GM23338 (cell line): ENCODE results near the gene PCDHA7. TPM values are rescaled to one million over a fixed set of nuclear protein-coding genes. Genes with fewer than 3 reads are reported as not detected.

Experiments used
- ATAC-seq: fragments of 200-7000 bp; cut with Tn5 transposase; 3 replicates; pipeline ENCODE4 v1.9.1; 2020
- DNase-seq: peaks from one replicate; pipeline ENCODE4 v3.0.0-alpha.2; 2015; ENCODE audit warnings: low spot score
- H2AFZ ChIP-seq: fragments of 200-600 bp; sonication (generic); 2 replicates; pipeline ENCODE4 v1.8.0; 2016; ENCODE audit warnings: antibody characterized with exemption, mild to moderate bottlenecking, moderate library complexity
- H3F3A ChIP-seq: fragments of 200-600 bp; sonication (generic); replicated peaks from 2 replicates; pipeline ENCODE4 v1.8.0; 2017; ENCODE audit warnings: antibody characterized with exemption, mixed run types, low read depth
- H3K27ac ChIP-seq: fragments of 200-600 bp; sonication (generic); 2 replicates; pipeline ENCODE4 v1.6.1; 2016; ENCODE audit warnings: low read depth
- H3K27me3 ChIP-seq: fragments of 200-600 bp; sonication (generic); 2 replicates; pipeline ENCODE4 v1.8.0; 2016; ENCODE audit warnings: mild to moderate bottlenecking, mixed run types, moderate library complexity; ENCODE audit not compliant: insufficient read depth
- H3K36me3 ChIP-seq: fragments of 200-600 bp; sonication (generic); 2 replicates; pipeline ENCODE4 v1.8.0; 2016; ENCODE audit warnings: mild to moderate bottlenecking; ENCODE audit not compliant: insufficient read depth
- H3K4me1 ChIP-seq: fragments of 200-600 bp; sonication (generic); 2 replicates; pipeline ENCODE4 v1.8.0; 2016; ENCODE audit warnings: mild to moderate bottlenecking, moderate library complexity; ENCODE audit not compliant: insufficient read depth
- H3K4me2 ChIP-seq: fragments of 200-600 bp; sonication (generic); 2 replicates; pipeline ENCODE4 v1.7.1; 2017; ENCODE audit warnings: mixed run types
- H3K4me3 ChIP-seq: fragments of 200-600 bp; sonication (generic); 2 replicates; pipeline ENCODE4 v1.6.1; 2016; ENCODE audit warnings: mixed run types
- H3K79me2 ChIP-seq: fragments of 200-600 bp; sonication (generic); replicated peaks from 2 replicates; pipeline ENCODE4 v1.8.0; 2017; ENCODE audit warnings: mild to moderate bottlenecking; ENCODE audit not compliant: insufficient read depth
- H3K9me2 ChIP-seq: fragments of 200-600 bp; sonication (generic); 2 replicates; pipeline ENCODE4 v1.8.0; 2017; ENCODE audit not compliant: insufficient read depth
- H4K20me1 ChIP-seq: fragments of 200-600 bp; sonication (generic); replicated peaks from 2 replicates; pipeline ENCODE4 v1.8.0; 2017; ENCODE audit warnings: mild to moderate bottlenecking; ENCODE audit not compliant: insufficient read depth
- H3K27ac Mint-ChIP-seq: 2 replicates; pipeline ENCODE4 v1.8.0; 2020; ENCODE audit warnings: inconsistent platforms, mild to moderate bottlenecking, moderate library complexity, mixed read lengths
- H3K27me3 Mint-ChIP-seq: 3 replicates; pipeline ENCODE4 v1.8.0; 2022; ENCODE audit warnings: low read depth, mild to moderate bottlenecking, moderate library complexity, mixed read lengths, inconsistent platforms; ENCODE audit not compliant: insufficient read depth, poor library complexity
- H3K36me3 Mint-ChIP-seq: 3 replicates; pipeline ENCODE4 v1.8.0; 2021; ENCODE audit warnings: low read depth, mild to moderate bottlenecking, inconsistent platforms, moderate library complexity, mixed read lengths
- H3K4me1 Mint-ChIP-seq: 3 replicates; pipeline ENCODE4 v1.8.0; 2020; ENCODE audit warnings: mild to moderate bottlenecking, inconsistent platforms, mixed read lengths
- H3K4me3 Mint-ChIP-seq: 3 replicates; pipeline ENCODE4 v1.8.0; 2021; ENCODE audit warnings: moderate library complexity, mild to moderate bottlenecking, inconsistent platforms, mixed read lengths
- H3K9me3 Mint-ChIP-seq: 3 replicates; pipeline ENCODE4 v1.8.0; 2020; ENCODE audit warnings: moderate library complexity, mild to moderate bottlenecking, inconsistent platforms, mixed read lengths
- CREB1 ChIP-seq: fragments of 250-450 bp; sonication (Bioruptor Pico); IDR thresholded peaks from 2 replicates; pipeline ENCODE4 v1.5.0; 2020; ENCODE audit warnings: low read depth, mild to moderate bottlenecking, moderate library complexity
- CTCF ChIP-seq, 2 experiments: fragments of 200-600 bp in 1 of 2; sonication (generic) in 1 of 2; conservative IDR thresholded peaks; 2 replicates each; pipeline versions ENCODE4 v1.5.1 to v1.6.1; 2016 to 2017; ENCODE audit warnings: antibody characterized with exemption in 2 of 2, low read depth in 2 of 2, mild to moderate bottlenecking in 2 of 2, moderate library complexity in 1 of 2
- POLR2AphosphoS5 ChIP-seq: IDR thresholded peaks from 2 replicates; pipeline ENCODE4 v1.6.1; 2016; ENCODE audit warnings: antibody characterized with exemption, low read depth
- ZNF462 ChIP-seq: fragments of 250-450 bp; sonication (Bioruptor Pico); IDR thresholded peaks from 2 replicates; pipeline ENCODE4 v1.5.0; 2020; ENCODE audit warnings: mild to moderate bottlenecking, moderate library complexity
- polyA plus RNA-seq: library from polyadenylated mRNA; unstranded; fragments of >200 nt; fragmentation: Nextera tagmentation; extraction: Ambion mirVana; gene quantifications from 2 replicates; pipeline ENCODE4 v1.2.1, GENCODE V29; 2016
- total RNA-seq: library from RNA; depleted of rRNA; stranded (reverse); fragments of >200 nt; shearing (Covaris generic); gene quantifications from 2 replicates; pipeline ENCODE4 v1.2.3, GENCODE V29; 2014

The PCDHA7 gene
- total and polyA plus RNA-seq, 2 experiments from 2014 or later: 1.7 to 6.9 TPM

GRCh38 chr5:140791089-140791488, 43.0 kb upstream of the PCDHA7 start:
- Histone ChIP-seq H3K4me2 (no peak overlapping the region), H3K27ac (no peak overlapping the region)
- peaks cover 63% of the 10 kb centered on the region for H3K9me3 Mint-ChIP-seq

GRCh38 chr5:140794595-140795258, 39.3 kb upstream of the PCDHA7 start, which contains the start of gene PCDHA2:
Gene PCDHA2 (plus strand): TSS chr5:140794852.
- Histone ChIP-seq H3K79me2 (no peaks in the 10 kb centered on the region), H2AFZ (peak within 1 kb of the TSS; percentile 48), H3K36me3 (no peaks in the 10 kb centered on the region), H4K20me1 (no peaks in the 10 kb centered on the region), H3K27ac (no peak within 1 kb of the TSS), H3K4me2 (peak within 1 kb of the TSS; percentile 73), H3F3A (no peaks in the 10 kb centered on the region), H3K27me3 (no peaks in the 10 kb centered on the region), H3K4me1 (no peaks in the 10 kb centered on the region), H3K4me3 (peak within 1 kb of the TSS; percentile 55), H3K9me2 (no peaks in the 10 kb centered on the region)
- Mint-ChIP-seq H3K27ac (no peak within 1 kb of the TSS), H3K36me3 (peaks cover 22% of the 10 kb centered on the region), H3K9me3 (peaks cover 33% of the 10 kb centered on the region), H3K4me1 (no peaks in the 10 kb centered on the region), H3K4me3 (peak within 1 kb of the TSS; percentile 84), H3K27me3 (no peaks in the 10 kb centered on the region)
- DNase-seq (peak; percentile 88), ATAC-seq (peak; percentile 93)
- TF ChIP-seq CTCF (conservative IDR thresholded peaks at IDR 0.05; ENCODE audit: low read depth in 2 of 2) (peak; percentile 71 to 95), ZNF462 (CRISPR knock-in tag) (no peak)

More at GRCh38 chr5:140791089-140791488, 43.0 kb upstream of the PCDHA7 start:
- no peaks in the 10 kb centered on the region for H3K27me3 ChIP-seq
- no peaks in the 10 kb centered on the region for H3K36me3 ChIP-seq
- H3K79me2 ChIP-seq: no peaks in the 10 kb centered on the region
- no peak overlapping the region for H3K4me3 ChIP-seq
- no peaks in the 10 kb centered on the region for H3K27me3 Mint-ChIP-seq
- no peak overlapping the region for H3K27ac Mint-ChIP-seq
- no peaks in the 10 kb centered on the region for H3F3A ChIP-seq
- TF ChIP-seq POLR2AphosphoS5 (no peak), CREB1 (CRISPR knock-in tag) (no peak)
- ATAC-seq (no peak), DNase-seq (no peak)
- no peaks in the 10 kb centered on the region for H3K4me1 ChIP-seq
- no peaks in the 10 kb centered on the region for H3K4me1 Mint-ChIP-seq
- H4K20me1 ChIP-seq: no peaks in the 10 kb centered on the region
- H3K36me3 Mint-ChIP-seq: peaks cover 27% of the 10 kb centered on the region; the same call in 2 of the 3 replicates
- H3K9me2 ChIP-seq: no peaks in the 10 kb centered on the region
- H2AFZ ChIP-seq: no peak overlapping the region
- H3K4me3 Mint-ChIP-seq: no peak overlapping the region
